Endometrium (tissue), 2 donors: Measurements from ENCODE around the gene GPAM.

ENCODE experiments used
- FAIRE-seq: peaks from 2 replicates; lab custom pipeline; 2012; peaks lifted over from hg19 to GRCh38; lab: Jason Lieb, UNC
- donor health status: control.
- donor health status: control.

GPAM gene

GRCh38 chr10:112182784-112183328 is 709 bp downstream of the GPAM start:
- FAIRE-seq: no peak

GRCh38 chr10:112177247-112177646 is 6.3 kb downstream of the GPAM start:
- no peak for FAIRE-seq

- no peak for FAIRE-seq
These were observed 7.0 kb downstream of the GPAM start for GRCh38 chr10:112176543-112176942.

GRCh38 chr10:112175409-112175808 is 8.2 kb downstream of the GPAM start:
- no peak for FAIRE-seq

GRCh38 chr10:112173206-112173605 is 10.4 kb downstream of the GPAM start:
- FAIRE-seq: no peak

- FAIRE-seq: no peak
These were observed 14.8 kb downstream of the GPAM start for GRCh38 chr10:112168733-112169132.

- FAIRE-seq: no peak
These were observed 16.8 kb downstream of the GPAM start for GRCh38 chr10:112166800-112167199.

GRCh38 chr10:112161757-112162518 is 21.6 kb downstream of the GPAM start:
- FAIRE-seq: no peak

- FAIRE-seq: no peak
These were observed 22.7 kb downstream of the GPAM start for GRCh38 chr10:112160834-112161233.

- no peak for FAIRE-seq
These were observed 24.1 kb downstream of the GPAM start for GRCh38 chr10:112159469-112159868.

- FAIRE-seq: no peak
These were observed 32.0 kb downstream of the GPAM start for GRCh38 chr10:112151524-112152039.

- no peak for FAIRE-seq
These were observed 35.2 kb downstream of the GPAM start for GRCh38 chr10:112148331-112148730.

GRCh38 chr10:112146799-112147198 is 36.8 kb downstream of the GPAM start:
- FAIRE-seq: no peak

GRCh38 chr10:112145263-112145662 is 38.3 kb downstream of the GPAM start:
- FAIRE-seq: no peak

- no peak for FAIRE-seq
These were observed 40.1 kb downstream of the GPAM start for GRCh38 chr10:112143420-112143819.

GRCh38 chr10:112141292-112141691 is 42.3 kb downstream of the GPAM start:
- no peak for FAIRE-seq

GRCh38 chr10:112140110-112140970 is 43.2 kb downstream of the GPAM start:
- no peak for FAIRE-seq

GRCh38 chr10:112139176-112139575 is 44.4 kb downstream of the GPAM start:
- no peak for FAIRE-seq

- FAIRE-seq: no peak
These were observed 46.2 kb downstream of the GPAM start for GRCh38 chr10:112137154-112137987.

GRCh38 chr10:112136486-112137153 is 46.9 kb downstream of the GPAM start:
- FAIRE-seq: no peak

GRCh38 chr10:112135604-112136003 is 48.0 kb downstream of the GPAM start:
- no peak for FAIRE-seq
